CD4-positive, alpha-beta T cell treated with Interferon alpha-2 for 1 hour (primary cell): Measurements from ENCODE around the gene CD82.
"Not testable (repeated sequence)": the region's sequence is repeated elsewhere in the genome, so short reads cannot be mapped to it uniquely, and the experiment has no call there.

Experiments used
- DNase-seq, 2 donors: peaks; one replicate each; pipeline ENCODE4 v3.0.0-alpha.2; 2020 to 2022

CD82 gene

DNA sequence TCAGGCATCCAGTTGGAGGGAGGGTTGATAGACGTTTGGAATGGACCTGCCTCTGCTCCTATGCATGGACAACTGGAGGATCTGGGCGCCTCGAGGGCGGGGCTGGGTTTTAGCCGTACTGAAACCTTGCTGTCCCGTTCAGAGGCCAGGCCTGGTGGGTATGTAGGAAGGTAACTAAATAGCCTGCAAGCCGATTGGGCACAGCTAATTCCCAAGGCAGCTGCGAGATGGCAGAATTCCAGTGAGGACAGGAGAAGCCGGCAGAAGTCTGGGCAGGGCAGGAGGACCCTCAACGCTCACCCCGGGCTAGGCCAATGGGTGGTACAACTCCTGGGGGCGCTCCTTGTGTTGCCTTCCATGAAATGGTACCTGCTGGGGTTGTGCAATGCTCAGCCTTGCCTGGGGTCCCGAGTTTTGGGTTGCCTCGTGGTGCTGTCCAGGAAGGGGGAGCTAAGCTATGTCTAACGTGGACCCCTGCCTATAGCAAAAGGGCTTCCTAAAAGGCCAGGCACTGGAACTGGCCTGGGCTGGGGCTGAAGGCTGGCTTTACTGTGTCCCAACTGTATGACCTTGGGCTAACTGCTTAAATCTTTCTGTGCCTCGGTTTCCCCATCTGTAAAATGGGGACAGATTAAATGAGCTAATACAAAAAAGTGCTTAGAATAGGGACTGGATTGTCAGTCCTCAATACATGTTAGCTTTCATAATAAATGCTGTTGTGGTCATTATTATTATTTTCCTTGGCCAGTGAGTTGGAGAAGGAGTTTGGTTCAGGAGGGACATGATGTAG lies 30.1 kb upstream of the CD82 start:
- DNase-seq = no peak

- DNase-seq = no peak
Measured at GRCh38 chr11:44536788-44537516, 28.5 kb upstream of the CD82 start.

- DNase-seq = no peak
Measured at GRCh38 chr11:44537679-44538078, 27.8 kb upstream of the CD82 start.

GRCh38 chr11:44538375-44539054 lies 26.9 kb upstream of the CD82 start:
- DNase-seq = peak; percentile 60 to 74

- no peak for DNase-seq
Measured at GRCh38 chr11:44539971-44540370, 25.5 kb upstream of the CD82 start.

- DNase-seq = no peak
Measured at GRCh38 chr11:44540667-44541066, 24.8 kb upstream of the CD82 start.

DNA sequence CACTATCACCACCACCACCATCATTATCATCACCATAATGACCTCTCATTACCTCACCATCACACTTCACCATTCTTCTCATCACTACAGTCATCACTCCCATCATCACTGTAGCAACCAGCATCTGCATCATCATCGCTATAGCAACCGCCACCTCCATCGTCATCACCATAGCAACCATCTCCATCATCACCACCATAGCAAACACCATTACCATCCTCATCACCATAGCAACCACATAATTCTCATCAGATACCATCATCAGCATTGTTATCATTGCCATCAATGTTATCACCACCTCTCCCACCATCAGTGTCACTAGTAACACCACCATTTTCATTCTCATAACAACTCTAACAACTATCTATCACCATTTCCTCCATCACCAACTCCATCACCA lies 23.1 kb upstream of the CD82 start:
- no peak for DNase-seq

- not testable (repeated sequence) for DNase-seq
Measured at GRCh38 chr11:44546984-44547383, 18.5 kb upstream of the CD82 start.

GRCh38 chr11:44547534-44547933 lies 17.9 kb upstream of the CD82 start:
- not testable (repeated sequence) for DNase-seq

DNA sequence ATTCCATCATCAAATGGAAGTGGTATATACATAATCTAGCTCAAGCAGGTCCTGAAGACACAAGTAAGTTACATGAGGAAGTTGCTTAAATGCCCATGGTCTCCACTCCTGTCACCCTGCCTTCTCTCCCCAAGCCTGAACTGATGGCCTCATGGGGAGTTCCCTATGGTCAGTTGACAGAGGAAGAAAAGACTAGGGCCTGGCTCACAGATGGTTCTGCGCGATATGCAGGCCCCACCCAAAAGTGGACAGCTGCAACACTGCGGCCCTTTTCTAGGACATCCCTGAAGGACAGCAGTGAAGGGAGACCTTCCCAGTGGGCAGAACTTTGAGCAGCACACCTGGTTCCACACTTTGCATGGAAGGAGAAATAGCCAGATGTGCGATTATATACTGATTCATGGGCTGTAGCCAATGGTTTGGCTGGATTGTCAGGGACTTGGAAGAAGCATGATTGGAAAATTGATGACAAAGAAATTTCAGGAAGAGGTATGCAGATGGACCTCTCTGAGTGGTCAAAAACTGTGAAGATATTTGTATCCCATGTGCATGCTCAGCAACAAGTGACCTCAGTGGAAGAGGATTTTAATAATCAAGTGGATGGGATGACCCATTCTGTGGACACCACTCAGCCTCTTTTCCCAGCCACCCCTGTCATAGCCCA lies 17.3 kb upstream of the CD82 start:
- DNase-seq = no peak

DNA sequence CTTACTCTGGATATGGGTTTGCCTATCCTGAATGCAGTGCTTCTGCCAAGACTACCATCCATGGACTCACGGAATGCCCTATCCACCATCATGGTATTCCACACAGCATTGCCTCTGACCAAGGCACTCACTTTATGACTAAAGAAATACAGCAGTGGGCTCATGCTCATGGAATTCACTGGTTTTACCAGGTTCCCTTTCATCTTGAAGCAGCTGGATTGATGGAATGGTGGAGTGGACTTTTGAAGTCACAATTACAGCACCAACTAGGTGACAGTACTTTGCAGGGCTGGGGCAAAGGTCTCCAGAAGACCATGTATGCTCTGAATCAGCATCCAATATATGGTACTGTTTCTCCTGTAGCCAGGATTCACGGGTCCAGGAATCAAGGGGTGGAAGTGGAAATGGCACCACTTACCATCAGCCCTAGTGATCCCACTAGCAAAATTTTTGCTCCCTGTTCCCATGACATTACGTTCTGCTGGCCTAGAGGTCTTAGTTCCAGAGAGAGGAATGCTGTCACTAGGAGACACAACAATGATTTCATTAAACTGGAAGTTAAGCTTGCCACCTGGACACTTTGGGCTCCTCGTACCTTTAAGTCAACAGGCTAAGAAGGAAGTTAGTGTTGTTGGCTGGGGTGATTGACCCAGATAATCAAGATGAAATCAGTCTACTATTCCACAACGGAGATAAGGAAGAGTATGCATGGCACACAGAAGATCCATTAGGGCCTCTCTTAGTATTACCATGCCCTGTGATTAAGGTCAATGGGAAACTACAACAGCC lies 16.3 kb upstream of the CD82 start:
- not testable (repeated sequence) for DNase-seq

DNA sequence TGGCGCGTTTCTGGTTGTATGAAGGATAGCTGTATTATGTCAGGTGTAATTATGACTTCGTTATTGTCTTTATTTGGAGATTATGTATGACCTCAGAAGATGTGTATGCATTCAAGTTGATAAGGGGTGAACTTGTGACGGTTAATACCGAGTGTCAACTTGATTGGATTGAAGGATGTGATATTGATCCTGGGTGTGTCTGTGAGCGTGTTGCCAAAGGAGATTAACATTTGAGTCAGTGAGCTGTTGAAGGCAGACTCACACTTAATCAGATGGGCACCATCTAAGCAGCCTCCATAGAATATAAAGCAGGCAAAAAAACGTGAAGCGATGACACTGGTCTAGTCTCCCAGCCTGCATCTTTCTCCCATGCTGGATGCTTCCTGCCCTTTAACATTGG lies 15.3 kb upstream of the CD82 start:
- DNase-seq = no peak

GRCh38 chr11:44551456-44552139 lies 13.9 kb upstream of the CD82 start:
- no peak for DNase-seq

GRCh38 chr11:44555031-44555800 lies 10.2 kb upstream of the CD82 start:
- no peak for DNase-seq

DNA sequence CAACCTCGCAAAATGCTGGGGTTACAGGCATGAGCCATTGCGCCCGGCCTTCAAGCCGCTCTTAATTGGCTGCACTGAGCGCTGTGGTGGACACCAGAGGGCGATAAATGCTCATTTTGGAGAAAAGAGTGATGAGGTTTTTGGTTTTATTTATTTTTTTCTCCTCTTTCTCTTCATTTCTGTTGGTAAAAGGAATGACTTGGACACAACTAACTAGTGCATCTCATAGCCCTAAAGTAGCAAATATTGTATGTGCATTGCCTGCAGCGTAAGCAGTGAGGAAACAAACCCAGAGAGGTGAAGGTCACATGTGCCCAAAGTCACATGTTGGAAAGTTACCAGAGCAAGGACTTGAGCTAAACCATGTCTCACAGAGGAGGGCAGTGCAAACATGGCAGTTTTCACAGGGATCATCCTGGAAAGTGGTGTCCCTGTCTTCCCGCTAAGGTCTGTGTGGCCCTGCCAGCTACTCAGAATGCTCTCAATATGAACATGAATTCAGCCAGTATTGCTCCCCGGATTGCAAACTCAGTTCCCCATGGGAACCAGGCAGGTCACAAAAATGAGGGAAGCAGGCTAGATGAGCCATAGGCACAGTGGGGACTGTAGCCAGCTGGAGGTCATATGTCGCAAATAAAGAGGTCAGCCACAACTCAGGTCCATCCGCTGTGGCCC lies 8.6 kb upstream of the CD82 start:
- DNase-seq = peak; percentile 62 to 74

GRCh38 chr11:44557464-44557863 lies 8.0 kb upstream of the CD82 start:
- DNase-seq = no peak

GRCh38 chr11:44559207-44559939 lies 6.1 kb upstream of the CD82 start:
- DNase-seq = peak; percentile 36 to 42

DNA sequence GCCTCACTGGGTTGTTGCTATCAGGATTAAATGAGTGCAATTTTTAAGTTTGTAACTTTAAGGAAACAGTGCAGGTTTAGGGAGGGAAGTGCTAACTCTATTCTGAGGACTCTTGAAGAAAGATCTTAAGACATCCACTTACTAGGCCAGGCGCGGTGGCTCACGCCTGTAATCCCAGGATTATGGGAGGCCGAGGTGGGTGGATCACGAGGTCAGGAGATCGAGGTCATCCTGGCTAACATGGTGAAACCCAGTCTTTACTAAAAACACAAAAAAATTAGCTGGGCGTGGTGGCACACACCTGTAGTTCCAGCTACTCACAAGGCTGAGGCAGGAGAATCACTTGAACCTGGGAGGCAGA lies 5.5 kb upstream of the CD82 start:
- not testable (repeated sequence) for DNase-seq

DNA sequence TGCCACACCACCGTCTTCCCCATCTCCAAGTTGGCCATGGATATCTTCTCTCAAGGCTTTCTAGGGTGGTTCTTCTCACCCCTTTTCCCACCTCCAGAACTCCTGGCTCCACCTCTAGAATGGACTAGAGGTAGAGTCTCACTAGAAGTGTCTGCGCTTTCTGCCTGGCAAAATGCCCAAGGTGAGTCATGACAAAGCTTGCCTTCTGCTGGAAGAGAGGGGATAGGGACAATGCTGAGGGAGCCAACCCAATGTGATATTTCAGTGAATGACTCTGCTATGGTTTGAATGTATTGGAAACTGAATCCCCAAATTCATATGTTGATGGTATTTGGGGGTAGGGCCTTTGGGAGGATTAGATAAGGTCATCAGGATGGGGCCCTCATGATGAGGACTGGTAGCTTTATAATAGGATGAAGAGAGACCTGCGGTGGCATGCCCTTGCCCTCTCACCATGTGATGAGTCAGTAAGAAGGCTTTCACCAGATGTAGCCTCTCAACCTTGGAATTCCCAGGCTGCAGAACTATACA lies 4.1 kb upstream of the CD82 start:
- no peak for DNase-seq
